Activated CD8-positive, alpha-beta T cell treated with anti-CD3 and anti-CD28 coated beads for 36 hours (primary cell): ENCODE measurements around the gene RETN. TPM values are rescaled to one million over a fixed set of nuclear protein-coding genes. Genes with fewer than 3 reads are reported as not detected.

Experiments
- ATAC-seq: fragments of 200-7000 bp; cut with Tn5 transposase; one replicate; pipeline ENCODE4 v1.10.0; 2021; ENCODE audit warnings: mild to moderate bottlenecking, moderate library complexity
- CTCF ChIA-PET: fragments of 350-600 bp; sonication (Branson Sonifier 250); formaldehyde crosslinking; loops from one replicate; lab custom pipeline; 2021; ENCODE audit warnings: antibody characterized with exemption; lab: Charles Lee
- POLR2A ChIA-PET: fragments of 350-600 bp; sonication (Branson Sonifier 250); formaldehyde crosslinking; loops from one replicate; lab custom pipeline; 2021; ENCODE audit warnings: antibody characterized with exemption; lab: Charles Lee
- DNase-seq: peaks from one replicate; pipeline ENCODE4 v3.0.0-alpha.2; 2020
- H3K27ac Mint-ChIP-seq: one replicate; pipeline ENCODE4 v1.8.0; 2021; ENCODE audit warnings: mild to moderate bottlenecking, mixed read lengths
- H3K27me3 Mint-ChIP-seq: one replicate; pipeline ENCODE4 v1.8.0; 2021; ENCODE audit warnings: mixed read lengths
- H3K36me3 Mint-ChIP-seq: one replicate; pipeline ENCODE4 v1.8.0; 2021; ENCODE audit warnings: low read depth, mixed read lengths
- H3K4me1 Mint-ChIP-seq: one replicate; pipeline ENCODE4 v1.8.0; 2021; ENCODE audit warnings: low read depth, mixed read lengths
- H3K4me3 Mint-ChIP-seq: one replicate; pipeline ENCODE4 v1.8.0; 2021; ENCODE audit warnings: mild to moderate bottlenecking, moderate library complexity, mixed read lengths
- H3K9me3 Mint-ChIP-seq: one replicate; pipeline ENCODE4 v1.8.0; 2021; ENCODE audit warnings: mixed read lengths
- intact Hi-C: fragments of 100-400 bp; cut with micrococcal nuclease; formaldehyde crosslinking; loops from one replicate; pipeline ENCODE4 v1.10.0; 2022
- total RNA-seq, 2 experiments: library from RNA; stranded (reverse); gene quantifications; one replicate each; pipeline ENCODE4 v1.2.3, GENCODE V29; 2021
- TF ChIP-seq, protein P1 (sequence below): fragments of 200-600 bp; IDR thresholded peaks from one replicate; pipeline ENCODE4 v1.8.0; 2022; ENCODE audit warnings: antibody characterized with exemption, mild to moderate bottlenecking

The RETN gene
- total RNA-seq, 2 experiments from 2014 or later: not detected

- Mint-ChIP-seq H3K4me3 (no peak overlapping the region), H3K36me3 (peaks cover 8% of the 10 kb centered on the region), H3K27me3 (no peaks in the 10 kb centered on the region), H3K27ac (no peak overlapping the region), H3K4me1 (peaks cover 10% of the 10 kb centered on the region), H3K9me3 (no peaks in the 10 kb centered on the region)
- ChIA-PET POLR2A (interaction anchor here (0.7 to 1.8 kb wide), 3 partner anchors 11 to 1579 kb away, joined by 3 to 10 read pairs (median 3); partner anchors contain the start of gene STXBP2), CTCF (interaction anchor here (0.7 to 1.7 kb wide), 2 partner anchors 15 to 32 kb away, joined by 3 to 9 read pairs; partner anchors contain the start of gene TRAPPC5)
- DNase-seq: no peak
- intact Hi-C loops: no loop called here
- TF ChIP-seq, protein P1, sequence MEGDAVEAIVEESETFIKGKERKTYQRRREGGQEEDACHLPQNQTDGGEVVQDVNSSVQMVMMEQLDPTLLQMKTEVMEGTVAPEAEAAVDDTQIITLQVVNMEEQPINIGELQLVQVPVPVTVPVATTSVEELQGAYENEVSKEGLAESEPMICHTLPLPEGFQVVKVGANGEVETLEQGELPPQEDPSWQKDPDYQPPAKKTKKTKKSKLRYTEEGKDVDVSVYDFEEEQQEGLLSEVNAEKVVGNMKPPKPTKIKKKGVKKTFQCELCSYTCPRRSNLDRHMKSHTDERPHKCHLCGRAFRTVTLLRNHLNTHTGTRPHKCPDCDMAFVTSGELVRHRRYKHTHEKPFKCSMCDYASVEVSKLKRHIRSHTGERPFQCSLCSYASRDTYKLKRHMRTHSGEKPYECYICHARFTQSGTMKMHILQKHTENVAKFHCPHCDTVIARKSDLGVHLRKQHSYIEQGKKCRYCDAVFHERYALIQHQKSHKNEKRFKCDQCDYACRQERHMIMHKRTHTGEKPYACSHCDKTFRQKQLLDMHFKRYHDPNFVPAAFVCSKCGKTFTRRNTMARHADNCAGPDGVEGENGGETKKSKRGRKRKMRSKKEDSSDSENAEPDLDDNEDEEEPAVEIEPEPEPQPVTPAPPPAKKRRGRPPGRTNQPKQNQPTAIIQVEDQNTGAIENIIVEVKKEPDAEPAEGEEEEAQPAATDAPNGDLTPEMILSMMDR: no peak
- no peak for ATAC-seq
Observed at GRCh38 chr19:7648265-7649014, 20.4 kb upstream of the RETN start.

DNA sequence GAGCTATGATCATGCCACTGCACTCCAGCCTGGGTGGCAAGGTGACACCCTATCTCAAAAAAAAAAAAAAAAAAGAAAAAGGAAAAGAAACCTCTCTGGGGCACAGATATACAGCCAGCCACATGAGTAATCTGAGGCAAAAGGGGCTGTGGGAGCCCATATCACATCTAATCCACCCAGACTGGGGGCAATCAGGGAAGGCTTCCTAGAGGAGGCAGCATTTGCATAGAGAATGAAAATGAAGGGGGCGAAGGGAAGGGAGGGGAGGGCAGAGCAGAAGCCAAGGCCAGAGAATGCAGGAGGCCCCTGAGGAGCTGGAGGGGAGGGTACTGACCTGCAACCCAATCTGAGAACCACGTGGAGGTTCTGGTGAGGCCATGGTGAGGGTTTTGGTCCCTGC, 18.7 kb upstream of the RETN start:
- intact Hi-C loops: loop anchor here (5.0 kb wide), 1 partner anchor 147 kb away; no protein-coding TSS in a partner anchor
- TF ChIP-seq, protein P1: no peak
- no peak overlapping the region for H3K4me3 Mint-ChIP-seq
- ChIA-PET CTCF (interaction anchor here (7.8 kb wide), 1 partner anchor 31 kb away, joined by 74 read pairs; the partner anchor contains the start of gene TRAPPC5), POLR2A (interaction anchor here (1.0 to 1.2 kb wide), 2 partner anchors 9 to 13 kb away, joined by 3 read pairs; no protein-coding TSS in a partner anchor)
- ATAC-seq (no peak), DNase-seq (no peak)
- H3K36me3 Mint-ChIP-seq: peaks cover 6% of the 10 kb centered on the region
- peaks cover 10% of the 10 kb centered on the region for H3K4me1 Mint-ChIP-seq
- H3K9me3 Mint-ChIP-seq: no peaks in the 10 kb centered on the region
- no peak overlapping the region for H3K27ac Mint-ChIP-seq
- no peaks in the 10 kb centered on the region for H3K27me3 Mint-ChIP-seq

DNA sequence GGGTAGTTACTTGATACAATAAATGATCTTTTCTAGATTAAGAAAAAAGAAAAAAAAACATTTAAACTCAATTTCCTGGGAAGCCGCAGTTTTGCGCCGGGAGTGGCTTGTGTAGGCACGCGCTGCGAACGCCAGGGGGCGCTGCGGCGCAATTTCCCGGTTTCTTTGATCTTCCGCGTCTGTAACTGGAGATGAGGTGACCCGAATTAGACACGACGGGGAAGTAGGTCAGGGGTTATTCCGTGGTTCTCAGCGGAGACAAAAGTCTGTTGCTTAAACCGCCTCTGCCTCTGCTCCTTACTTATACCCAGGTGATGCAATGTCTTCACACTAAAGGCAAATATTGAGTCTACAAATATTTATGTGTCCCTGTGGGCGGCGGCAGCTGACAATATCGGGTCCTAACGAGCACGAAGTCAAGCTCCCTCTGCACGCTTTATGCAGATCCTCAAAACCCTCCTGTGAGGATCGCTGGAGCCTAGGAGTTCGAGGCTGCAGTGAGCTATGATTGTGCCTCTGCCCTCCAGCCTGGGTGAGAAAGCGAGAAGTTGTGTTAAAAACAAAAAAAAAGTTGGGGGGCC, 16.7 kb upstream of the RETN start:
- Mint-ChIP-seq H3K9me3 (no peaks in the 10 kb centered on the region), H3K27me3 (no peaks in the 10 kb centered on the region), H3K27ac (peak overlapping the region; percentile 53), H3K4me1 (peaks cover 24% of the 10 kb centered on the region), H3K4me3 (peak overlapping the region; percentile 59), H3K36me3 (peaks cover 2% of the 10 kb centered on the region)
- TF ChIP-seq, protein P1: peak; percentile 99
- ChIA-PET POLR2A (interaction anchor here (0.6 to 0.7 kb wide), 2 partner anchors 483 to 584 kb away, joined by 3 to 5 read pairs; no protein-coding TSS in a partner anchor), CTCF (interaction anchor here (0.6 to 7.8 kb wide), 23 partner anchors 9 to 285 kb away, joined by 3 to 74 read pairs (median 5); partner anchors contain the start of genes PCP2, PET100, RETN and TRAPPC5)
- intact Hi-C loops: loop anchor here (5.0 kb wide), 1 partner anchor 145 kb away; no protein-coding TSS in a partner anchor
- DNase-seq: peak; percentile 91
- peak; percentile 86 for ATAC-seq

GRCh38 chr19:7654401-7654800, 14.4 kb upstream of the RETN start:
- H3K36me3 Mint-ChIP-seq: no peaks in the 10 kb centered on the region
- TF ChIP-seq, protein P1: no peak
- intact Hi-C loops: loop anchor here (5.0 kb wide), 1 partner anchor 143 kb away; no protein-coding TSS in a partner anchor
- ATAC-seq: no peak
- no peaks in the 10 kb centered on the region for H3K27me3 Mint-ChIP-seq
- POLR2A ChIA-PET: interaction anchor here (1.0 to 1.6 kb wide), 2 partner anchors 16 to 27 kb away, joined by 3 to 4 read pairs; partner anchors contain the start of gene TRAPPC5
- no peak for DNase-seq
- H3K4me3 Mint-ChIP-seq: no peak overlapping the region
- CTCF ChIA-PET: interaction anchor here (1.5 to 7.8 kb wide), 3 partner anchors 26 to 87 kb away, joined by 4 to 74 read pairs (median 14); partner anchors contain the start of gene TRAPPC5
- no peak overlapping the region for H3K27ac Mint-ChIP-seq
- no peaks in the 10 kb centered on the region for H3K9me3 Mint-ChIP-seq
- peaks cover 41% of the 10 kb centered on the region for H3K4me1 Mint-ChIP-seq
